ENCODE measurements around the gene CDC42EP5. TPM values are rescaled to one million over a fixed set of nuclear protein-coding genes. Genes with fewer than 3 reads are reported as not detected.
A peak's percentile ranks its signal among the peaks of the same experiment; 100 is the strongest.

The CDC42EP5 gene
- total and polyA plus RNA-seq, 12 donors: 0.44 to 36.0 (median 15.7) TPM

DNA sequence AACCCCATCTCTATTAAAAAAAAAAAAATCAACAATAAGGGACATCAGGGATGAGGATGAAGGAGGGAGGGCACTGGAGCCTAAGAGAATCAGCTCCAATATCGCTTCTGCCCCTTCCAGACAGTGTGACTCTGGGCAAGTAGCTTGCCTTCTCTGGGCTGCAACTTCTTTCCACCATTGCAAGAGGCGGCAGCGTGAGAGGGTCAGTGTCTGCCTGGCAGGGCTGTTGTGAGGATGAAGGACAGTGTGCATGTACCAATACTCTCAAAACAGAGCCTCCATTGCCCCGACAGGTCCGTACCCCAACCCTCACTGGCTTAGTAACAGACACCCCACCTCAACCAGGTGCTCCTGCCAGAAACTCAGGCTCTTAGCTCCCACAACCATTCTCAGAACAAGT lies 39.4 kb downstream of the CDC42EP5 start:
- TF ChIP-seq POLR2A (IDR thresholded peaks at IDR 0.05): no peak
- TF ChIP-seq, protein P1, sequence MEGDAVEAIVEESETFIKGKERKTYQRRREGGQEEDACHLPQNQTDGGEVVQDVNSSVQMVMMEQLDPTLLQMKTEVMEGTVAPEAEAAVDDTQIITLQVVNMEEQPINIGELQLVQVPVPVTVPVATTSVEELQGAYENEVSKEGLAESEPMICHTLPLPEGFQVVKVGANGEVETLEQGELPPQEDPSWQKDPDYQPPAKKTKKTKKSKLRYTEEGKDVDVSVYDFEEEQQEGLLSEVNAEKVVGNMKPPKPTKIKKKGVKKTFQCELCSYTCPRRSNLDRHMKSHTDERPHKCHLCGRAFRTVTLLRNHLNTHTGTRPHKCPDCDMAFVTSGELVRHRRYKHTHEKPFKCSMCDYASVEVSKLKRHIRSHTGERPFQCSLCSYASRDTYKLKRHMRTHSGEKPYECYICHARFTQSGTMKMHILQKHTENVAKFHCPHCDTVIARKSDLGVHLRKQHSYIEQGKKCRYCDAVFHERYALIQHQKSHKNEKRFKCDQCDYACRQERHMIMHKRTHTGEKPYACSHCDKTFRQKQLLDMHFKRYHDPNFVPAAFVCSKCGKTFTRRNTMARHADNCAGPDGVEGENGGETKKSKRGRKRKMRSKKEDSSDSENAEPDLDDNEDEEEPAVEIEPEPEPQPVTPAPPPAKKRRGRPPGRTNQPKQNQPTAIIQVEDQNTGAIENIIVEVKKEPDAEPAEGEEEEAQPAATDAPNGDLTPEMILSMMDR (IDR thresholded peaks at IDR 0.05): no peak
- intact Hi-C loops (cut with DNase I): no loop called here
- Histone ChIP-seq H3K4me1 (replicated peaks in 1 of 2) (peaks cover 12 to 27% of the 10 kb centered on the region in 2 donors), H3K4me3 (no peak overlapping the region), H3K27me3 (peaks cover 11% of the 10 kb centered on the region), H3K27ac (no peak overlapping the region), H3K36me3 (replicated peaks in 1 of 2) (no peaks in the 10 kb centered on the region), H3K9me3 (replicated peaks in 1 of 3) (no peaks in the 10 kb centered on the region)
- DNase-seq: peak in 1 of 7 donors; percentile 13
- WGBS, 4 donors: 75 to 87% (median 81%) methylated on average over 5 of the region's 5 CpGs

DNA sequence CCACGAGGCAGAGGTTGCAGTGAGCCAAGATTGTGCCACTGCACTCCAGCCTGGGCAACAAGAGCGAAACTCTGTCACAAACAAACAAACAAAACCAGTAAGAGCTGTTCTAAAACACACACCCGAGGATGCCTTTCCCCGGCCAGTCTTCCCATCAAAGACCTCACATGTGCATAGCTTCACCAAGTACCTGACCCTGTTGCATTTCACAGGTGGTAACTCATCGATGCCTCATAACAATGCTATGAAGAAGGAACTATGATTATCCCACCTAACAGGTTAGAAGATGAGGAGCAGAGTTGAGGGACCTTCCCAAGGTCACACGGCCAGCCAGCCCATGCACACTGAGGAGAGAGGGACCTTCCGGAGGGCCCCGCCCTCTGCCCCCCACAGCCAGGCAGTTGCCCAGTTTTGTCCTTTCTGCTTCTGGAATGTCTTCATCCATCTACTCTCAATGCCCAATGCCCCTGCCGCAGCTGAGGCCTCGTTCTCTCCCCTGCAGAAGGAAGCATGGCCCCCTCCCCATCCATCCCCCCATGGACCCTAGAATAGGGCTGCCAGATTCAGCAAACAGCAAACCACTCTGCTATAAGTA lies 40.9 kb downstream of the CDC42EP5 start:
- Histone ChIP-seq H3K27ac (no peak overlapping the region), H3K36me3 (replicated peaks in 1 of 2) (no peaks in the 10 kb centered on the region), H3K4me3 (no peak overlapping the region), H3K27me3 (peaks cover 11% of the 10 kb centered on the region), H3K4me1 (replicated peaks in 1 of 2) (peaks cover 12 to 27% of the 10 kb centered on the region in 2 donors), H3K9me3 (replicated peaks in 1 of 3) (no peaks in the 10 kb centered on the region)
- no peak for TF ChIP-seq POLR2A (IDR thresholded peaks at IDR 0.05)
- TF ChIP-seq, protein P1 (IDR thresholded peaks at IDR 0.05): no peak
- DNase-seq: peak in 1 of 7 donors; percentile 13
- 52 to 69% (median 66%) methylated on average over 9 to 10 of the region's 10 CpGs for WGBS, 4 donors
- intact Hi-C loops (cut with DNase I): no loop called here

DNA sequence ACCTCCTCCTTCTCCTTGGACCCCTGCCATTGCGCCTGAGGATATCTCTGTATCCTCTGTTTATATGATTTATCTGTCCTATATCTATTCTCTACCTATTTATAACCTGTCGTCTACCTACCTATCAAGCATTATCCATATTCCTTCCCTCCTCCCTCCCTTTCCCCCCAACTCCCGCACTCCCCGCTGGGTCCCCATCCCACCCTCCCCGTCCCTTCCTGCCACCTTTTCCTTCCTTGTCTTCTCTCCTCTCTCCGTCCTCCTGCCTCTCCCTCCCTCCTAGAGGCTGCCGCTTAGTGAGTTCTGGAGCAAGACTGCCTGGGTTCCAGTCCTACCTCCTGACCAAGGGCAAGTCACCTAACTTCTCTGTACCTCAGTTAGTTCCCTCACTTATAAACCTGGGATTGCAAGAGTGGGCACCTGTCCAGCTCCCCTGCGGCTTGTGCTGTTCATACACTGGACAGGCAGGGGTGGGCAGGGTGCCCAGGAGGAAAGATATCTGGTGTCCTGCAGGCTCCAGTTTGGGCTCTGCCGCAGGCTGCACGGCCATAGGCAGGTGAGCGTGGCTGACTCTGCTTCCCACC lies 41.7 kb downstream of the CDC42EP5 start:
- no peak overlapping the region for H3K27ac ChIP-seq
- H3K4me1 ChIP-seq (replicated peaks in 1 of 2): peaks cover 9 to 24% of the 10 kb centered on the region in 2 donors
- WGBS, 4 donors: 15 to 22% (median 20%) methylated on average over 11 of the region's 11 CpGs
- no peaks in the 10 kb centered on the region for H3K36me3 ChIP-seq (replicated peaks in 1 of 2)
- peak in 5 of 7 donors; percentile 49 to 70 (median 64) for DNase-seq
- H3K4me3 ChIP-seq: no peak overlapping the region
- H3K27me3 ChIP-seq: peaks cover 11% of the 10 kb centered on the region
- TF ChIP-seq POLR2A (IDR thresholded peaks at IDR 0.05): no peak
- TF ChIP-seq, protein P1 (IDR thresholded peaks at IDR 0.05): no peak
- no peaks in the 10 kb centered on the region for H3K9me3 ChIP-seq (replicated peaks in 1 of 3)
- intact Hi-C loops (cut with DNase I): no loop called here

DNA sequence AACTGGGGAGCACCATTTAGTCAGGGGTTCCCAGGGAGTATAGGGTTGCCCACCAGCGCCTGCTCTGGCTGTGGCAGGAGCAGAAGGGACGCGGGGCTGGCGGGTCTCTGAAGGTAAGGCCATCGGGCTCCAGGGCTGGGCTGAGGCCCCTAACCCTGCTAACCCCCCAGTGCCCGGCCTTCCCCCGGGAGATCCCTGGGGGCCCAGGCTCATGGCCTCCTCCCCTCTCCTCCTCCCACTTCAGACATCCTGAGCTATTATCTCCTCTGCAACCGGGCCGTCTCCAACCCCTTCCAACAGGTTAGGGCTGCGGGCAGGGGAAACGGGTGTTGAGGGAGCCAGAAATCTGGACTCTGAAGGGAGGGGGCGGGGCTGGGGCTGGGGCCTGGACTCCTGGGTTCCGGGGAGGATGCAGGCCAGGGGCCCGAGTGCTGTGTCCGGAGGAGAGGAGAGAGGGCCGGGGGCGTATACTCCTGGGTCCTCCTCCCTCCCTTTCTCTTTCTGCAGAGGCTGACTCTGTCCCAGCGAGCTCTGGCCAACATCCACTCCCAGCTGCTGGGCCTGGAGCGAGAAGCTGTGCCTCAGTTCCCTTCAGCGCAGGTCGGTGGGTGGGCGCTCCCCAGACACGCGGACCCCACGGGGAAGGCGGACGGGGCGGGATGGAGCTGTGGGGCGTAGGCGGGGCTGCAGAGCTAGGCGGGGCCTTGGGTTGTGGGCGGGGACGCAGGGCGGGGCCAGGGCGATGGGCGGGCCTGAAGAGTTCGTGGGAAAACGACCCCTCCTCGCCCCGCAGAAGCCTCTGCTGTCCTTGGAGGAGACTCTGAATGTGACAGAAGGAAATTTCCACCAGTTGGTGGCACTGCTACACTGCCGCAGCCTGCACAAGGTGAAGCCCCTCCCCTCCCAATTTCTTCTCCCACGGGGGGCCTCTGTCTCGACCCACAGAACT lies 42.5 kb downstream of the CDC42EP5 start:
- intact Hi-C loops (cut with DNase I): no loop called here
- H3K27ac ChIP-seq: no peak overlapping the region
- peaks cover 18% of the 10 kb centered on the region for H3K27me3 ChIP-seq
- H3K36me3 ChIP-seq (replicated peaks in 1 of 2): no peaks in the 10 kb centered on the region
- H3K4me3 ChIP-seq: peak overlapping the region in 1 of 4 donors; percentile 39
- H3K4me1 ChIP-seq (replicated peaks in 1 of 2): peaks cover 3 to 17% of the 10 kb centered on the region in 2 donors
- peak in 3 of 7 donors; percentile 31 to 45 (median 39) for DNase-seq
- no peaks in the 10 kb centered on the region for H3K9me3 ChIP-seq (replicated peaks in 1 of 3)
- 0 to 16% (median 5%) methylated on average over 10 to 43 of the region's 43 CpGs for WGBS, 4 donors
- no peak for TF ChIP-seq POLR2A (IDR thresholded peaks at IDR 0.05)
- TF ChIP-seq, protein P1 (IDR thresholded peaks at IDR 0.05): peak in 1 of 6 experiments; percentile 12

Data from adrenal gland (tissue), 12 donors.